Measurements from ENCODE around the gene TOR2A.

- TF ChIP-seq CTCF (IDR thresholded peaks at IDR 0.05) (no peak), POLR2A (IDR thresholded peaks at IDR 0.05) (no peak)
Observed at GRCh38 chr9:127697575-127697974, 37.5 kb downstream of the TOR2A start.

Measured in esophagus squamous epithelium (tissue), 4 donors.